Stimulated activated CD8-positive, alpha-beta memory T cell treated with anti-CD3 and anti-CD28 coated beads, Interleukin-4, amount 100 ng/mL, for 4 hours (primary cell): ENCODE data around the gene ENO1.

ENCODE experiments used
- DNase-seq, 2 donors: peaks; one replicate each; pipeline ENCODE4 v3.0.0-alpha.2; 2020; ENCODE audit warnings: low read depth in 2 of 2, low spot score in 1 of 2

Gene ENO1

GRCh38 chr1:8814865-8815264 is 63.6 kb downstream of the ENO1 start:
- DNase-seq: no peak

- DNase-seq: no peak
These were observed 64.5 kb downstream of the ENO1 start for GRCh38 chr1:8813991-8814390.

GRCh38 chr1:8813016-8813763 is 65.3 kb downstream of the ENO1 start:
- DNase-seq: no peak

DNA sequence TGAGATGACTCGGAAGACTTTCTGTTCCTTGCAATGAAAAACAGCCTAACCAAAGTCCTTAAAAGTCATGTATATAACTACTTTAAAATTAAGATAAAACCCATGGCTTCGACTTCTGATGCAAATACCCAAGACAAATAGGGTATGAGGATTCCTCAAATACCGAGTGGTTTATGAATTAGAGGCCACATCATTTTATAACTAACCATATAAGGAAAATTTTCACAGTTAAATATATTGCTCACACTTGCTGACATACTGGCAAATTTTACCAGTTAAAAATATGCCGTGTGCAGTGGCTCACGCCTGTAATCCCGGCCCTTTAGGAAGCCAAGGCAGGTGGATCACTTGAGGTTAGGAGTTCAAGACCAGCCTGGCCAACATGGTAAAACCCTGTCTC is 66.4 kb downstream of the ENO1 start:
- DNase-seq: no peak
